GM18951 (cell line): ENCODE data around the gene CHAD.

Experiments
- POLR2A ChIP-seq: IDR thresholded peaks from 4 replicates; pipeline ENCODE4 v1.6.1; 2011; ENCODE audit warnings: mild to moderate bottlenecking; ENCODE audit not compliant: insufficient read length, insufficient read depth; ENCODE audit errors: extremely low read depth
- in situ Hi-C: fragments of 300-500 bp; cut with MboI; formaldehyde crosslinking; loops from one replicate; pipeline ENCODE4 v1.12.0; 2022; ENCODE audit warnings: low sequenced_read_pairs, mixed read lengths, inconsistent platforms; ENCODE audit not compliant: unreplicated experiment

Gene CHAD

DNA sequence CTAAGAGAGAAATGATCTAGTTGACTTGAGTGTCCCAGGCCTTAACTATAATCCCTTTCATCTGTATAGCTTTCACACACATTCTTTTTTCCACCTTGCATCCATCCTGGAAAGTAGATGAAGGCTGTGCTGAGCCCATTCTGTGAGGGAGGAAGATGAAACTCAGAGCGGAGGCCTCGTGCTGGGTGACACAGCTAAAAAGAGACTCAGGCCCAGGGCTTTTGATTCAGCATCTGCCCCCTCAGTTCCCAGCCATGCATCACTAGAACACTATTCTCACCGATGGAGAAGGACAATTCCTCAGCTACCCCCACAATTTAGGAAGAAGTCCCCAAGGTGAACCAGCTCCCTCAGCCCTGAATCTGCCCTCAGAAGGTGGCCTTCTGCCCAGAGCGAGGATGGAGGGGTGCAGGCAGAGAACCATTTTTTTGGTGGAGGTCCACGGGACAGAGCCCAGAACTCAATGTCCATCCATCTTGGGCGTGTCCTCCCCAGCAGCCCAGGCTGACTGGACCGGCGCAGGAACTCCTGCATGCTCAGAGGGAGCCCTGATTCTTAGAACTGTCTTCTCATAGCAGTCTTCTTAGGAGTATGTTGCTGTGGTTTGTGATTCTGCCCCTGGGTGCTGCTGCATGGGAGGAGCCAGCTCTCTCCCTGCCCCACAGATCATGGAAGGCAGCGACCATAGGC lies 33.8 kb upstream of the CHAD start:
- no peak for TF ChIP-seq POLR2A

DNA sequence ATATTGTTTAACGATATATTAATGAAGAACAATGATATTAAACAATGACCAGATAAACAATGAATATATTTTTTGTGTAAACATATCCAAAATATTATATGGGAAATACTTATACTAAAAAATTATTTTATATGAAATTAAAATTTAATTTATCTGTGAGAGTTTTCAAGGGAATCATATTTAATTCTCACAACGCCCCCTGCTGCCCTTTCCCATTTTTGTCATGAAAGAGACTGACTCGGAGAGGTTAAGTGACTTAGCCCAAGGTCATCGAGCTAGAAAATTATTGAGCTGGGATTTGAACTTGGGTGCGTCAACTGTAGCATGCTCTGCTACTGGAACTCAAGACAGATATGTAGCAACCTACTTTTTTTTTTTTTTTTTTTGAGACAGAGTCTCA lies 32.4 kb upstream of the CHAD start:
- in situ Hi-C loops, result no loop called here
- TF ChIP-seq POLR2A, result no peak

More for the DNA sequence above, 33.8 kb upstream of the CHAD start:
- in situ Hi-C loops, result no loop called here

DNA sequence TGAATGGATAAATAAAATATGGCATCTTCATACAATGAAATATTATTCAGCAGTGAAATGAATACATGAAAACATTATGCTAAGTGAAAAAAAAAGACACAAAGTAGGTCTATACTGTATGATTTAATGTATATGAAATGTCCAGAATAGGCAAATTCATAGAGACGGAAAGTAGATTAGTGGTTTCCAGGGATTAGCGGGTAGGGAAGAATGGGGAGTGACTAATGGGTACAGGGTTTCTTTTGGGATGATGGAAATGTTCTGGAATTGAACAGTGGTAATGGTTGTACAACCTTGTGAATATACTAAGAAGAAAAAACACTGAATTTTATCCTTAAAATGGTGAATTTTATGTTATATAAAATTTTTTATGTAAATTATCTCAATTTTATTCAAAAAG lies 31.0 kb upstream of the CHAD start:
- in situ Hi-C loops, result no loop called here
- no peak for TF ChIP-seq POLR2A

DNA sequence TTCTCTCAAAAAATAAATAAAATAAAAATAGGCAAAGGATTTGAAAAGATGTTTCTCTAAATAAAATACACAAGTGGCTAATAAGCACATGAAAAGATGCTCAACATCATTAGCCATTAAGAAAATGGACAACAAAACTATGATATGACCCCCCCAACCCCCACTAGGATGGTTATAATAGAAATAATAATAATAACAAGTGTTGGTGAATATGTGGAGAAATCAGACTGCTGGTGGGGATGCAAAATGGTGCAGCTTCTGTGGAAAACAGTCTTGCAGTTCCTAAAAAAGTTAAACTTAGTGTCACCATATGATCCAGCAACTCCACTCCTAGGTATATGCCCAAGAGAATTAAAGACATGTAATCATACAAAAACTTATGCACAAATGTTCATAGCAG lies 30.6 kb upstream of the CHAD start:
- in situ Hi-C loops, result no loop called here

DNA sequence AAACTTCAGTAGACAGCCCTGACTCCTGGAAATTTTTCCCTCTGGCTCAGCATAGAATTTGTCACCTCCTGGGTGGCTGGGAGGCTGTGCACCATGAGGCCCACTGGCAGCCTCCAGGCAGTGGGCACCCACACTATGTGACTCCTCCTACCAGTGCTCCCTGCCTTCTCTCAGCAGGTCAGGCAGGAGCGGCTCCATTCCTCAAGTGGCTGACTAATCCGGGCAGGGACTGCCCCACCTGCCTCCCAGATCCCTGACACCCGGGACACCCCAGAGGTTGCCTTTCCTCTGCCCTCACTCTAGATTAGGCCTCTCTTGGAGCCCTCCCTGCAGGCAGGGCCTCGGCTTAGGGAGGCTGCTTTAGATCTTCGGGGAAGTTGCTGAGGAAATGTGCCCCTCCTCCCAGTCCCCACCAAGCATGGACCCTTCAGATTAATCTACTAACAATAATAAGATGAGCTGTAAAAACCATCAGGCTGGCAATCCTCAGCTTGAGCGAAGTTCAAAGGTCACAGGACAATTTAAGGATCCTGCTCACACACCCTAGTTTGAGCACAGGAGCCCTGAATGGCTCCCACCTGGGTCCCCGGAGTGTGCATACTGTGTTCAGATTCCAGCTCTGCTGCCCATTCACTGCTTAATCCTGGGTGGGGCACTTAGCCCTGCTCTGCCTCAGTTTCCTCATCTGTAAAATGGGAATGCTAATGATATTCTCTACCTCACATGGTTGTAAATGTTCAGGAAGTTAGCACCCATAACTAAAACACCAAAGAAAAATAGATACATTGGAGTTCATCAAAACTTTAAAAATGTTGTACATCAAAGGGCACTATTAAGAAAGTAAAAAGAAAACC lies 29.6 kb upstream of the CHAD start:
- in situ Hi-C loops, result no loop called here
- TF ChIP-seq POLR2A, result no peak

More for the DNA sequence above, 30.6 kb upstream of the CHAD start:
- TF ChIP-seq POLR2A, result no peak

DNA sequence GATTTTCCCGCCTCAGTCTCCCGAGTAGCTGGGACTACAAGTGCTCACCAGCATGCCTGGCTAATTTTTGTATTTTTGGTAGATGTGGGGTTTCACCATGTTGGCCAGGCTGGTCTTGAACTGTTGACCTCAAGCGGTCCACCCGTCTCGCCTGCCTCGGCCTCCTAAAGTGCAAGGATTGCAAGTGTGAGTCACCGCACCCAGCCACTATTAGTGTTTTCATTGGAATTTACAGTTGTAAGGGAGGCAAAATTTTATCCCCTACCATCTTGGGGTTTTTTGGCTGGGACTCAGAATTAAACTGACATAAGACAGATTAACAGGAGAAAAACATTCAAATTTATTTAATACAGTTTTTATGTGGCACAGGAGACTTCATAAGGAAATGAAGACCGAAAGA lies 27.2 kb upstream of the CHAD start:
- TF ChIP-seq POLR2A, result no peak
- in situ Hi-C loops, result no loop called here

DNA sequence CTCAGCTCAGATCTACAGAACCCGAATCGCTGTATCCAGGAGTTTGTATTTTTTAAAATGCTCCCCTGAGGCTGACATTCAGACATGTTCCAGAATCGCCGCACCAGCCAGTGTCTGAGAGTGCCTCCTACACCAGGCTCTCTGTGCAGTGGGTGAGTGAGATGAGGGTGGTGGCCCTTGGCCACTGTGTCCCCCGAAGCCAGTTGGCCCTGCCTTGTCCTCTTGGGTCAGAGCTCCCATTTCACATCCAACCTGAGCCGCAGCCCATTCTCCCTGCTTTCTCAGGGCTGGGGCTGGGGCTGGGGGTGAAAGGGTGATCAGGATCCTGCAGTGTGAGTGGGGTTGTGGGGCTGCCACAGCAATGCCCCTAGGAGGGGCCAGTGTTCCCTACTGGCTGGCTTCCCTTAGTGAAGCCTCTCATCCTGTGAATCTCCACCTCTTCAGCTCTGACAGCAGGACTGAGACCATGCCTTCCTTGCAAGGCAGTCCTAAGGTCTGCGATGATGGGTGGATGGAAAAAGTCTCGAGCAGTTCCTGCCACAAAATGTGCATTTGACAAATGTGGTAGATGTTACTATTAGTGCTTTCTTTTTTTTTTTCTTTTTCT lies 26.6 kb upstream of the CHAD start:
- TF ChIP-seq POLR2A, result no peak
- in situ Hi-C loops, result no loop called here

DNA sequence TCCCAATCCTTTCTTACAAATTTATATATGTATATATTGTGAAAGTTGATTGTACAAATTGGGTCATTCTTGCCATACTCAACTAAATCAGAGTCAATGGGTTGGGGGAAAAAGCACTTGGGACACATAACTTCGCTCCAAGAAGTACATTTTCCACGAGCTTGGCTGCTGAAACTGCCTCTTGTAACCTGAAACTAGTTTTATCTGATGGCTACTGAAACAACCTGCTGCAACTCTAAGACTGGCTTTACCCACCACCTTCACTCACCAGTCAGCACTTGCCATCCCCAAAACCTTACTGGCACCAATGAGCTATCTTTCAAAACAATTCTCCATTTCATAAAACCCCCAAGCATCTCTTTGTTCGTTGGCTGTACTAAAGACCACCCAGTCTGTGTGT lies 25.1 kb upstream of the CHAD start:
- no peak for TF ChIP-seq POLR2A
- in situ Hi-C loops, result no loop called here

DNA sequence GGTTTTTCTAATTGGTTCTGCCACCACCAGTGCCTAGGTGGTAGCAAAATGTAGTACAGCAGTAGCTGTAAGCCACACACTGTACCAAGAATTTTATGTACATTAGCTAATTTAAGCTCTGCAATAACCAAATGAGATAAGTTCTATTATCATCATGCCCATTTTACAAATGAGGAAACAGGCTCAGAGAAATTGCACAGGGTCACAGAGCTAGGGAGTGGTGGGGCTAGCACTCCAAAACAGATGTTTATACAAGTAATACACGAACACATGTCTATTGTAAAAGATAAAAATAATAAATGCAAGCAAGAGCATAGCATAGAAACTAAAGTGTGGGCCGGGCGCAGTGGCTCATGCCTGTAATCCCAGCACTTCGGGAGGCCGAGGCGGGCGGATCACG lies 23.5 kb upstream of the CHAD start:
- in situ Hi-C loops, result no loop called here
- no peak for TF ChIP-seq POLR2A

DNA sequence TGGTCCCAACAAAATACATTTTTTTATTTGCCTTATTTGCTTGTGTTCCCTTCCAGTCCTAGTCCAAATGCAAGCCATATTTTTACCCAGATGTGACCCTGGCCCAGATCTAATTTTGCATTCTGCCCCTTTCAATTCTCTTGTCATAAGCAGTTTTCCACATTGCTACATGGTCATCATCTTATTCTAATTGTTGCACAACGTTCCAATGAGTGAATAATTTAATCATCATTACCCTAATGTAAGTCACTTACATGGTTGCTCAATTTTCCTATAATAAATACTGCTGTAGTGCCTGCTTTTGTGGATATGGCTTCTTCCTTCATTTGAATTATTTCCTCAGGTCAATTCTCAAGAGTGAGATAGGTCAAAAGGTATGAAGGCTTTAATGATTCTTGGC lies 22.8 kb upstream of the CHAD start:
- in situ Hi-C loops, result no loop called here
- TF ChIP-seq POLR2A, result no peak

DNA sequence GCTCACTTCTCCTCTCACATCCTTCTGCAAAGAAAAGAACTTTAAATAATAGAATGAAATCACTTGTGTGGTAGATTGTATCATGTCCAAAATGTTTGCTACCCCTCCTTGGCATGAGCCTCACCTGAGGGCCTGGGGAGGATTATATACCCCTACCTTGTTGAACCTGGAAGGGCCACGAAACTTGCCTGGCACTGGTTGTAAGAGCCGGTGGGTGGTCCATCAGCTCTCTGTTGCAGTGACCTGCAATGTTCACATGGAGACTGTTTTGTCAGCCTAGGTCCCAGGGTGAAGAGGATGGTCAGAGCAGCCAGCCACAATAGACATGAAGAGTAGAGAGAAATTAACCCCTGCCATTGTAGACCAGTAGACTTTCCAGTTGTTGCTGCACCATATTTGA lies 20.2 kb upstream of the CHAD start:
- TF ChIP-seq POLR2A, result no peak
- in situ Hi-C loops, result no loop called here

DNA sequence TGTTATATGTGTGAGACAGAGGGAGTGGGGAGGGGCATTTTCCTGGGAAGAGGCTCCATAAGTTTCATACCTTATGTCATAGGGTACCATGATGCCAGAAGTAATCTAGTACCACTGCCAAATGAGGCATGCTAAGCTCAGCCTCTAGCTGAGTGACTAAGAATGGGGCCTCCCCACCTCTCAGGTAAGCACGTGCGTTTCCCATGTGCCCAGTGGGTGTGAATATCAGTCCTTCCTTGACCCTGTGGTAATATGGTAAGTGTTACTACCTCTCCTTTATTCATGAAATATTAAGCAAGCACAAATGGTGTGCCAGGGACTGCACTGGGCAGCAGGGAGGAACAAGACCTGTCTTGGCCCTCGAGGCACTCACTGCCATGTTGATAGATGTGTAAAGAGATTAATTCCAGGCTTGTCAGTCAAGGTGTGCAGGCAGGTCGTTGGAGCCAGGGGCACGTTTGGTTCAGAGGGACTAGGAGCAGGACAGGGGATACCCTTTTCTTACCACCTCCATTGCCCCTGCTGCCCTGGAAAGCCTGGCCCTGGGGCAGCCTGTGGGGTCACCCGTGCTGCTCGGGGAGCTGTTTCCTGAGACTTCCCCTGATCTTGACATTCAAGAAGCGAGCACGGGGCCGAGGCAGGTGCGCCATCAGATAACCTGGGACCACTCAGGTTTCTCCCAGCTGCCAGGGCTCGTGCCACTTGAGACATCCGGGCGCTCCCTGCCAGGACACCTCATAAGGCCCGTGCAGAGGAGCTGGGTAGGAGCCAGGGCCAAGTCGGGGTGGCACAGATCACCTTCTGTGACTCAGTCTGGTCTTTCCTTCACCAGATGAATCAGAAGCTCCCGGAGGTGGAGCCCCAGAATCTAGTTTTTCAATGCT lies 18.8 kb upstream of the CHAD start:
- in situ Hi-C loops, result no loop called here
- no peak for TF ChIP-seq POLR2A

DNA sequence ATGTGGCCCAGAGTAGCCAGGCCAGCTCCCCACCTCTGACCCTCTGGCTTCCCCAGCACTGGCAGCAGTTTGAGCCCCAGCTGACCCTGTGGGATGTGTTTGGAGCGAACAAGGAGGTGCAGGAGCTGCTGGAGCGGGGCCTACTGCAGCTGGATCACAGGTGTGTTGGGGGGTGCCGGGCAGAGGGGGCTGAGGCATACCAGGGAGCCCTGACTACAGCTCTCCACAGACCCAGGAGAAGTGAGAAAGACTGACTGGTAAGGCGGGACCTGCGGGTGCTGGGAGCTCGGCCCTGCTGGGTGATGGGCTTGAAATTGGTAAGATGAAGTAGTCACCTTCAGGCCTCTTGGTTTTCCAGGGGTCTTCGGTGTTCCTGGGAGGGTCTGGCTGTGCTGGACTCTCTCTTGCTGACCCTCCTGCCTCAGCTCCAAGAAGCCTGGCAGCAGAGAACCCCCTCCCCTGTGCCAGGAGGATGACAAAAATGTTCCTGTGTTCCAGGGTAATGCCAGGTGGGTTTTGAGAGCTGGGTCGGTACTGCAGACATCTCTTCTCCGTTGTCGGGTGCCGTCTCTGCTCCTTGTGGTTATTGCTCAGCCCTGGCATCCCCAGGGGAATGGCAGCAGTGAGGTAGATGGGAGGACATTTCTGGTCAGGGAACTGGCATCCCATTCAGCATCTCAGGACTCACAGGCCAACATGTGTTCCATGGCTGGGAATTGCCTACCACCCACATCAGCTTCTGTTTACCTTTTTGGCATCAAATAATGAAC lies 15.9 kb upstream of the CHAD start:
- TF ChIP-seq POLR2A, result no peak
- in situ Hi-C loops, result no loop called here

DNA sequence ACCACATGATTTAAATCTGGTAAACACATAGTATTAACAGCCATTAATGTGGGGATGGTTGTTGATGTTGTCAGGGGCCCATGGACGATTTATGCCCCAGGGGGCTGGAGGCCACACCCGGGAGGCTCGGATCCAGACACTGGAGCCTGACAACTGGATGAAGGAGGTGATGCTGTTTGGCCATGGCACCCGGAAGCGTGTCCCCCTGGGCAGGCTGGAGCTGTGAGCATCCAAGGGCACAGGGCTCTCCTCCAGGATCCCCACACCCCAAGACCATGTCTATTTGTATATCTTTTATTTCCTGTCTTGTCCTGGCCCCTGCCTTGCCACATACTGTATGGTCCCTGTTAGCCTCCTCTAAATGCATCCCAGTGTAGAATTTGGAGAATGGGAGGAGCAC lies 14.6 kb upstream of the CHAD start:
- in situ Hi-C loops, result no loop called here

More for the DNA sequence above, 14.6 kb upstream of the CHAD start:
- no peak for TF ChIP-seq POLR2A
